HEK293T (cell line): ENCODE results near the gene UBE2G1.

Experiments used
- ARNT ChIP-seq: fragments of 450-650 bp; IDR thresholded peaks from 2 replicates; pipeline ENCODE4 v1.6.1; 2017; ENCODE audit warnings: mild to moderate bottlenecking
- NFRKB ChIP-seq: fragments of 450-650 bp; IDR thresholded peaks from 2 replicates; pipeline ENCODE4 v1.6.1; 2016; ENCODE audit warnings: mild to moderate bottlenecking, moderate library complexity
- SP1 ChIP-seq: fragments of 450-650 bp; IDR thresholded peaks from 2 replicates; pipeline ENCODE4 v1.6.1; 2017
- SUZ12 ChIP-seq: fragments of 450-650 bp; IDR thresholded peaks from 2 replicates; pipeline ENCODE4 v1.6.1; 2016; ENCODE audit warnings: mild to moderate bottlenecking
- TARDBP ChIP-seq: fragments of 450-650 bp; IDR thresholded peaks from 2 replicates; pipeline ENCODE4 v1.6.1; 2016

DNA sequence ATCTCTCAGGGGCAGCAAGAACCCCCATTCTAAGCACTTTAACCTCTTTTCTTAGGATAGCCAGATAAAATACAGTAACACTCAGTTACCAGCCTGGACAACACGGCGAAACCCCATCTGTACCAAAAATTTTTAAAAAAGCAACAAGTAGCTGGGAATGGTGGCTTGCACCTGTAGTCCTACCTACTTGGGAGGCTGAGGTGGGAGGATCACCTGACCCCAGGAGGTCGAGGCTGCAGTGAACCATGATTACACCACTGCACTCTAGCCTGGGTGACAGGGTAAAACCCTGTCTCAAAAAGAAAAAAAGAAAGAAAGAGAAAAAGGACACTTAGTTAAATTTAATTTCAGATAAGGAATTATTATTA is 28.6 kb upstream of the UBE2G1 start:
- no peak for TF ChIP-seq NFRKB
- no peak for TF ChIP-seq SUZ12
- TF ChIP-seq SP1: no peak
- TF ChIP-seq ARNT: no peak
- TF ChIP-seq TARDBP: no peak
